ENCODE results near the gene EDEM3.
"Not testable (repeated sequence)": the region's sequence is repeated elsewhere in the genome, so short reads cannot be mapped to it uniquely, and the experiment has no call there.

EDEM3 gene

DNA sequence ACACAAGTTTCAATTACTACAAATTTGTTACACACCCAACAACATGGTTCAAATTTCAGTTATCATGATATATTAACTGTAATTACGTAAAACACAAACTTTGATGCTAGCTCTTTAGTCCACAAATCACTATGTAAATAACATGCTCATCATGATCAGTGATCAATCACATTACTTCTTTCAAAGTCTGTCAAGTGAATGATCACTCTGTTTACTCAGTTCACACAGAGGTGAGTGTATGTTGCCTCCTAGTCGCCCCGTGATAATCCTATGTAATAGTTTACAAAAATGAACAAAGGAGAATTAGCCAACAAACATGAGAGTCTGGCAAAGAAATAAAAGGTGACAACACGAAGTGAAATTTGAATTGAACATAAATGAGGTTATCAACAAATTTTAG, 14.3 kb downstream of the EDEM3 start:
- no peak for DNase-seq (ENCODE audit: low read depth)

- no peak for DNase-seq (ENCODE audit: low read depth)
Observed at GRCh38 chr1:184739796-184740195, 14.9 kb downstream of the EDEM3 start.

GRCh38 chr1:184739070-184739469, 15.6 kb downstream of the EDEM3 start:
- no peak for DNase-seq (ENCODE audit: low read depth)

DNA sequence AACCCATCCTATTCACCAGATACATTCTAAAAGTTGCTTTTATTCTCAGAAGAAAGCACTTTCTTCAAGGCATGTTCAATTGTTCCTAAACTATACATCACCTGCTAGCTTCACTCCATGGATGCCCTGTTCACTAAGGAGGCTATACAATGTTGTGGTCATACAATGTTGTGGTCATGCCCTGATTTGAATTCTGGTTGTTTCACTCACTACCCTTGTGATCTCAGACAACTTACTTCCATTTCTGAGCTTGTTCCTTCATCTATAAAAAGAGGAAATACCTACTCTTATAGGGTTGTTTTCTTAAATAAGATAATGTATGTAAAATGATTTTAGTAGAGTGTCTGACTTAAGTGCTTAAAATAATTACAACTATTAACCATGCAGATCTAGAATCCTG, 19.7 kb downstream of the EDEM3 start:
- no peak for DNase-seq (ENCODE audit: low read depth)

- no peak for DNase-seq (ENCODE audit: low read depth)
Observed at GRCh38 chr1:184724843-184725242, 29.8 kb downstream of the EDEM3 start.

- no peak for DNase-seq (ENCODE audit: low read depth)
Observed at GRCh38 chr1:184716158-184716557, 38.5 kb downstream of the EDEM3 start.

- no peak for DNase-seq (ENCODE audit: low read depth)
Observed at GRCh38 chr1:184709418-184709817, 45.2 kb downstream of the EDEM3 start.

DNA sequence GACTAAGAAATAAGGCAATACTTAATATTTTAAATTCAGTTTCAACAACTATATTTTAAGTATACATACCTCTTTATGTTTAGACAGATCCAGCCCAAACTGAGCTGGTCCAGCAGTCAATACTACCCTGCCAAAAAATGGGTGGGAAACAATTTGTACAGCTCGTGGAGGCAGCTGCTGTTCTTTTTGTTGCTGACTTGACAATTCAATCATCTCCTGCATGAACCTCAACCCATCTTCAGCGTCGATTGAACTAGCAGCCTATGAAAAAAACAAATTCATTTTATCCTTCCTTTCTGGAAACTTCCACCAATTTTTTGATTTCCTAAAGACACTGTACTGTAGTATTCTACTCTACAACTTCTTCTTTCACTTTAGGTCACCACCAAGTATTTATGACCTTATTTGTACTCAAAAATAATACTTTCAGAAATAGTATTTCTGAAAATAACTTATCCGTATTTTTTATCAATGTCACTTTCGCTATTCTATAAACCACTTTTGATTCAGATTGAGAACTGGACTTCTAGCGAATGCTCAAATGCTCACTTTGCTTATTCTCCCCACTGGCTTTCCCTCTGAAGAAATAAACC, 46.5 kb downstream of the EDEM3 start:
- no peak for DNase-seq (ENCODE audit: low read depth)

DNA sequence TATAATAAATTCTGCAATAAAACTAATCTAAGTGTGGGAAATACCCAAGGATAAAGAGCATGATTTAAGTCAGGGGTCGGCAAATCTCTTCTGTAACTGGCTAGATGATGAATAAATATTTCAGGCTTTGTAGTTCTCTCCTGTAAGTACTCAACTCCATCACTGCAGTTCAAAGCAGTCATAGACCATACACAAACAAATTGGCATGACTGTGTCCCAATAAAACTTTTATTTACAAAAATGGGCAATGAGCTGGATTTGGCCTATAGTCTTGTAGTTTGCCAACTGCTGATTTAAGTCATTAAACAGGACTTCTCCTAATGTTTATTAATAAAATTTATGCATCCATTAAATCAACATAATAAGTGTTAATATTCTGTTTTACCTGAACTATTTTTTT, 49.4 kb downstream of the EDEM3 start:
- DNase-seq (ENCODE audit: low read depth): no peak

DNA sequence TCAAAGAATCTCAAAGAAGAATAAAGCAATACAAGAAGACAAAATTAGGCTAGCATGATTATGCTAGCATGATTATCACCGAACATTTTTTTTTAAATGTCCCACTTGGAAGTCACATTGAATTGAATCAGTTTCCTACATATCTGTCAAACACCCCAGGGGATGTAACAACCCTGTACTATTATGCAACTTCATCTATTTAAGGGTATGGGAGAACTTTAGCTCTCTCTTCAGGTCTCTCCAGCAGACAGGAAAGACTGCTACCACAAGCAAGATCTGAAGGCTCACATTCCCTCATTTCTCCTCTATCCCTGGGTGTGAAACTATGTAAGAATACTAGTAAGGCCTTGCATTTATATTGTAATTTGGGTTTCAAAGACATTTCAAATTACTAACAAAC, 52.8 kb downstream of the EDEM3 start:
- no peak for DNase-seq (ENCODE audit: low read depth)

GRCh38 chr1:184698969-184699368, 55.7 kb downstream of the EDEM3 start:
- no peak for DNase-seq (ENCODE audit: low read depth)

DNA sequence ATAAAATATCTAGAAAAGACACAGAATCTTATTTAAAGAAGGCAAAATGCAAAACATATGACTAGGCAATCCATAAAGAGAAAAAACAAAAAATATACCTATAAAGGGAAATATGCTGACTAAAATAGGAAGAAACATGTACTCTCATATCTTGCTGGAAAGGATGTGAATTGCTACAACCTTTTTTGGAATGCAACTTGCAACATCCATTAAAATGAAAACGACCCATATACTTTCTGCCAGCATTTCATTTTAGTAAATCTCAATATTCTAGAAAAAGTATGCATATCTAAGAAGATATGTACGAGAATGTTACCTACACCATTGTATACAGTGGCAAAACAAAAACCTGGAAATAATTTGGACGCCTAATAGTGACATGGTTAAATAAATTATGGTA, 56.6 kb downstream of the EDEM3 start:
- DNase-seq (ENCODE audit: low read depth): no peak

- no peak for DNase-seq (ENCODE audit: low read depth)
Observed at GRCh38 chr1:184696403-184696802, 58.3 kb downstream of the EDEM3 start.

DNA sequence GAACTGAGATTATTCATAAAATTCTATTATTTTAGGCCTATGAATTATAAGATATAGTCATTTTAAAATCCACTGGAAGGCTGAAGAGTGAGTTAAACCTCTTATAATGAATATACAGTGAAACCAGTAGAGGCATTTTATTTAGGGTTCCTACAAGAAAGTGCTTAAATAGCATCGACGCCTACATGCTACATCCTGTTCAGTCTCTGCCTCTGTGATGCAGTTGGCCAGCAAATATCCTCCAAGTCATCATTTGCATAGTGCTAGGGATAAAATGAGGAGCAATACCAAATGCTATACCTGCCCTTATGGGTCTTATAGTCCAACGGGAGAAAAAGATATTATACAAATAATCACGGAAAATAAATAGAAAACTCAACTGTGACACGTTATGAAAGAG, 59.6 kb downstream of the EDEM3 start:
- no peak for DNase-seq (ENCODE audit: low read depth)

- DNase-seq (ENCODE audit: low read depth): no peak
Observed at GRCh38 chr1:184693011-184693410, 61.6 kb downstream of the EDEM3 start.

DNA sequence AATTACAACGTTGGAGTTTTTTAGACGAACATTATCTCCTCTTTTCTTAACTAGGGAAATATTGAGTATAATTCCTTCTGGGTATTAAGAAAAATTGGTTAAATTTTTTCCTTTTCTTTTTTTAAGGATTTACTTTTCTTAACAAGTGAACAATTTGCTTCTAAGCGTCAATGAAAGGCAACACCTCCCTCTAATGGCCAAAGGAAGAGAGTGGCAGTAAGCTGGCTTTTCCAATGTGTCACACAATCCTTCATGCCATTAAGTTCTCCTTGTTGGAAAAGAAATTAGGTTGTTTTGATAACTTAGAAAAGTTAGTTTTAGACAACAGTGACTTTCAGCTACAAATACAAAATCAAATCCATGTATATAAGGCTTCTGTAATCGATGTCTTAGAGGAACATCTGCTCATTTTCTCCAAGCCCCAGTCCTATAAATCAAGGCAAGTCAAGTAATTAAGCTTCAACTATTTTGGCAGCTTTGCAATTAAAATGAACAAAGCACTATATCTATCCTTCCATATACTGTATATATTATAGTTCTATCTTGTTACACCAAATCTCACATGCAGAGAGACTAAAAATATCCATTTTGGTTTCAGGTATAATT, 62.8 kb downstream of the EDEM3 start:
- no peak for DNase-seq (ENCODE audit: low read depth)

DNA sequence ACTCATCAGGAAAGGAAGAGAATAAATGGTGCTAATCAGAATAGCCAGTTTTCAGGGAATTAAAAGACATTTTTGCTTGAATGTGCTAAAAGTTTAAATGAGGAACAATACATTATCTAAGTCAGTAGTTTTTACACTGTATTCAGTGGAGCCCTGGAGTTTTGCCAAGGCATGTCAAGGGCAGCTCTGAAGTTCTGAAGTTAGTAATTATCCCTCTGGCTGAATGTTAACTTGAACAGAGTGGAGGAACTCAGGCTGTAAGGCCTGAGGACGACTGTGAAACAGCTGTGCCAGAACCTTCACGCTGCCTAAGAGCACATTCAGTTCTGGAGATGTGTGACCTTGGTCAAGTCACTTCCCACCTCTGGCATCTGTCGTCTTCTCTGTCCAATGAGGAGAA, 68.1 kb downstream of the EDEM3 start:
- no peak for DNase-seq (ENCODE audit: low read depth)

GRCh38 chr1:184685116-184685515, 69.5 kb downstream of the EDEM3 start:
- DNase-seq (ENCODE audit: low read depth): no peak

DNA sequence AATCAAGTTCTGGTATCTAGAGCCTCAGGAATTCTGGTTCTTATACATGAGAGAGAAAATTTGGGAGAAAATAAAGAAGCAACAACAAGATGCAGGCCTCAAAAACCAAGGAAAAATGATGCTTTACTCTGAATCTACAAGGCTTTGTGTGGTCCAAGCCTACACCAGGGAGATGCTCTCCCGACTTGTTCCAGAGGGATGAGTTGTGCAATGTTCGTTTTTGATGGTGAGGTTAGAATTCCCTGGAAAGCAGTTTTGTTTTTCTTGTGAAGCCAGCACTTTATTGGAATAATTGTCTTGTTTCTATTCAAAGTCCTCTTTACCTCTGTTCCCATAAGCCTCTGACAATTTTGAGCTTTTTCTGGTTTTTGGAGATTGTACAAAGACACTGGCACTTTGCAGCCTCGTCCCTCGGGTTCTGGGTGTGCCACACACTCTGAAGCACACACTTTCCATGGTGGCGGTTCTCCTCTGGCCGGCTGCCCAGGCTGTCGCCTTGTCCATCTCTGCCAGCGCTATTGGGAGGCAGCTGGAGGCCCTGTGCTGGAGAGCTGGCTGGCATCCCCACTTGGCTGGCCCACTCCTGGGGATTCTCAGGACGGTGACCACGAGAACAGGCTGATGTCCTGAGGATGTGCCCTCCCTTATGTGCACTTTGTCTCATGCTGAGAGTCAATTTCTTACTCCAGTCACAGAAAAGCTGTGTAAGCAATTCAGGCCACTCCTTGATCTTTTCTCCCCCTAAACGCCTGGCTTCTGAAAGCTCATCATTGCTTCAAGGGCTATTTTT, 70.2 kb downstream of the EDEM3 start:
- DNase-seq (ENCODE audit: low read depth): no peak

GRCh38 chr1:184682956-184683355, 71.7 kb downstream of the EDEM3 start:
- DNase-seq (ENCODE audit: low read depth): no peak

DNA sequence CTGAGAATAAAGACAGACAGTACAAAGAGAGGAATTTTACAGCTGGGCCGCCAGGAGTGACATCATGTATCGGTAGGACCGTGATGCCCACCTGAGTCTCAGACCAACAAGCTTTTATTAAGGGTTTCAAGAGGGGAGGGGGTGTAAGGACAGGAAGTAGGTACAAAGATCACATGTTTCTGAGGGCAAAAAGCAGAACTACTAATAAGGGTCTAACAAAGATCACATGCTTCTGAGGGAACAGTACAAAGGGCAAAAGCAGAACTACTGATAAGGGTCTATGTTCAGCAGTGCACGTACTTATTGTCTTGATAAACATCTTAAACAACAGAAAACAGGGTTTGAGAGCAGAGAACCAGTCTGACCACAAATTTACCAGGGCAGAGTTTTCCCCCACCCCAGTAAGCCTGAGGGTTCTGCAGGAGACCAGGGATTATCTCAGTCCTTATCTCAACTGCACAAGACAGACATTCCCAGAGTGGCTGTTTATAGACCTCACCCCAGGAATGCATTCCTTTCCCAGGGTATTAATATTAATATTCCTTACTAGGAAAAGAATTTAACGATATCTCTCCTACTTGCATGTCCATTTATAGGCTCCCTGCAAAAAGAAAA, 73.9 kb downstream of the EDEM3 start:
- not testable (repeated sequence) for DNase-seq (ENCODE audit: low read depth)

GRCh38 chr1:184679472-184679871, 75.2 kb downstream of the EDEM3 start:
- DNase-seq (ENCODE audit: low read depth): not testable (repeated sequence)

DNA sequence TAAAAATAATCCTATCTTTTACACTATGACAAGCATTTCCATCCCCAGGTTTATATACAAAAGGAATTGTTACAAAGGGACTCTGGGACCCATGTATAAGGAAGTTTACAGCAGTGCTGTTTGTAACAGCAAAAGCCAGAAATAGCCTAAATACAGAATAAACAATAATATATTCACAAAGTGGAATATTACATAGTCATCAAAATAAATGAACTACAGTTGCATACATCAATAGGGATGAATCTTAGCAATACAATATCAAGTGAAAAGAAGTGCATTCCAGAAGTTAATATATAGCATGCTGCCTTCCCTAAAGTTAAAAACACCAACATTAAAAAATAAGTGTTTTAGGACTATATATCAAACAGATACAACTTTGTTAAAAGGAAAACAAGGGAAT, 77.3 kb downstream of the EDEM3 start:
- DNase-seq (ENCODE audit: low read depth): no peak
